ENCODE results near the gene C1orf198. TPM values are rescaled to one million over a fixed set of nuclear protein-coding genes. Genes with fewer than 3 reads are reported as not detected.

Gene C1orf198
- total and polyA plus RNA-seq, 2 of the 8 experiments (the other 6 are each of a cell fraction or from before 2014, with no cell fraction given): 30.6 to 45.0 TPM

DNA sequence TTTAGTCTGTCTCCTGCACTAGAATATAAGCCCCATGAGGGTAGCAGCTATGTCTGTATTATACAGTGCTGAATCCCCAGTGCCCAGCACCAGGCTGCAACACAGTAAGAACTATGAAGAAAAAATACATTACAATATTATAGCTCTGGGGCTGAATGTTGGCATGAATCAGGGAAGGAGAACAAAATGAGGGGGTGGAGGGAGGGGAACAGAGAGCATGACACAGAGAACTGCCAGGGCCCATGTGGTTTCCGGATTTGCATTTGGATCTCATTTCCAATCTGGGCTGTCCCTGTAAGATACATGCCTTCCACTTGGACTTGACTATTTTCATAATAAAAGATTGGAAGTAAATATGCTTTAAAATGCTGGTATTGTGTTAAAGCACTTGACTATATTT, 35.8 kb downstream of the C1orf198 start:
- ChIA-PET POLR2A (ENCODE audit: partially characterized antibody) (interaction anchor here (0.9 kb wide), 1 partner anchor 36 kb away, joined by 4 read pairs; no protein-coding TSS in a partner anchor), CTCF (ENCODE audit: partially characterized antibody) (interaction anchor here (1.4 kb wide), 1 partner anchor 29 kb away, joined by 5 read pairs; no protein-coding TSS in a partner anchor)
- no peak overlapping the region for H2BK15ac ChIP-seq (ENCODE audit: low read length)
- H4K5ac ChIP-seq (ENCODE audit: insufficient read length, low read depth, low read length): no peak overlapping the region
- H3K56ac ChIP-seq (replicated peaks; ENCODE audit: insufficient read length, low read depth, low read length): no peak overlapping the region
- no peaks in the 10 kb centered on the region for H3K9me3 ChIP-seq (ENCODE audit: insufficient read depth in 2 of 2, low read depth in 1 of 2, low read length in 1 of 2)
- H2BK5ac ChIP-seq (ENCODE audit: low read depth, low read length): no peak overlapping the region
- H4K91ac ChIP-seq (replicated peaks; ENCODE audit: insufficient read length, low read length): no peak overlapping the region
- H2BK20ac ChIP-seq (ENCODE audit: low read length): no peak overlapping the region
- no peak overlapping the region for H2AFZ ChIP-seq (ENCODE audit: low read length)
- H3K4me2 ChIP-seq (ENCODE audit: insufficient read depth in 1 of 2, low read depth in 2 of 2, low read length in 2 of 2): no peak overlapping the region
- H3K36me3 ChIP-seq (ENCODE audit: control insufficient read depth in 2 of 4, insufficient read depth in 4 of 4, low read length in 3 of 4): no peaks in the 10 kb centered on the region
- no peak overlapping the region for H3K4ac ChIP-seq (replicated peaks; ENCODE audit: insufficient read length, low read depth, low read length)
- peaks cover 0 to 2% of the 10 kb centered on the region in 2 experiments for H4K20me1 ChIP-seq (replicated peaks in 1 of 2; ENCODE audit: control insufficient read depth in 1 of 2, insufficient read depth in 2 of 2, low read length in 2 of 2)
- no peak for FAIRE-seq
- no peaks in the 10 kb centered on the region for H3K27me3 ChIP-seq (replicated peaks in 1 of 4; ENCODE audit: control insufficient read depth in 3 of 4, extremely low read depth in 1 of 4, insufficient read depth in 3 of 4, low read length in 3 of 4)
- no peak overlapping the region for H2BK120ac ChIP-seq (replicated peaks; ENCODE audit: low read depth, low read length)
- no peak overlapping the region for H4K8ac ChIP-seq (ENCODE audit: extremely low read depth, insufficient read depth, low read length)
- H3K79me1 ChIP-seq (ENCODE audit: low read depth, low read length): no peaks in the 10 kb centered on the region; the same call in 1 of the 2 replicates
- TF ChIP-seq NANOG (IDR thresholded peaks at IDR 0.05; ENCODE audit: insufficient read depth, low read depth, low read length, poor library complexity, severe bottlenecking) (no peak), TBP (IDR thresholded peaks at IDR 0.05; ENCODE audit: low read depth, low read length) (no peak), SP2 (IDR thresholded peaks at IDR 0.05; ENCODE audit: low read length) (no peak)
- H3K14ac ChIP-seq (ENCODE audit: insufficient read length): no peak overlapping the region
- H3K4me1 ChIP-seq (replicated peaks in 1 of 4; ENCODE audit: control insufficient read depth in 3 of 4, insufficient read depth in 4 of 4, low read length in 3 of 4): 0 out of 7 replicates have a peak, but pooled peaks cover 0 to 2% (median 0%) of the 10 kb centered on the region in 4 experiments
- 90% methylated on average over 1 of the region's 1 CpG; no CpG with 5 or more reads in 1 of the 2 experiments for WGBS, 2 experiments (ENCODE audit: extremely low coverage in 1 of 2, insufficient coverage in 1 of 2, insufficient read length in 1 of 2, insufficient replicate concordance in 2 of 2, low coverage in 1 of 2, low lambda C conversion rate in 2 of 2, missing lambda C conversion rate in 1 of 2)
- H2AK5ac ChIP-seq (ENCODE audit: low read depth, low read length): no peak overlapping the region
- no peak overlapping the region for H3K9ac ChIP-seq (replicated peaks in 1 of 4; ENCODE audit: extremely low read depth in 1 of 4, low read depth in 3 of 4, low read length in 3 of 4)
- no peak overlapping the region for H3K18ac ChIP-seq (ENCODE audit: extremely low read depth, low read length)
- no peaks in the 10 kb centered on the region for H3K23me2 ChIP-seq (ENCODE audit: low read depth, low read length)
- H2BK12ac ChIP-seq (ENCODE audit: low read depth, low read length): no peak overlapping the region
- H3K27ac ChIP-seq (ENCODE audit: low read depth, low read length): no peak overlapping the region
- no peak overlapping the region for H3K4me3 ChIP-seq (ENCODE audit: extremely low read depth in 1 of 4, insufficient read depth in 2 of 4, low read depth in 3 of 4, low read length in 4 of 4)
- no peaks in the 10 kb centered on the region for H3K79me2 ChIP-seq (ENCODE audit: control insufficient read depth in 1 of 2, insufficient read depth in 2 of 2, low read length in 2 of 2)
- DNase-seq (ENCODE audit: low read depth in 1 of 2, low spot score in 2 of 2): no peak
- no peak overlapping the region for H3K23ac ChIP-seq (ENCODE audit: insufficient read length)
